HepG2 (cell line): Measurements from ENCODE around the gene METRNL. TPM values are rescaled to one million over a fixed set of nuclear protein-coding genes. Genes with fewer than 3 reads are reported as not detected.

ENCODE experiments used
- ARNTL ChIP-seq: sonication (generic); formaldehyde crosslinking; IDR thresholded peaks from 2 replicates; pipeline ENCODE4 v1.4.0; 2020; ENCODE audit warnings: mild to moderate bottlenecking, missing genetic modification reagents
- CHD4 ChIP-seq: fragments of 200-600 bp; sonication (generic); IDR thresholded peaks from 2 replicates; pipeline ENCODE4 v1.7.0; 2017; ENCODE audit warnings: mild to moderate bottlenecking, low read length, borderline replicate concordance
- DDIT3 ChIP-seq: sonication (generic); formaldehyde crosslinking; IDR thresholded peaks from 2 replicates; pipeline ENCODE4 v1.4.0; 2020; ENCODE audit warnings: mild to moderate bottlenecking, missing genetic modification reagents
- ETV6 ChIP-seq: sonication (generic); formaldehyde crosslinking; conservative IDR thresholded peaks from 2 replicates; pipeline ENCODE4 v1.4.0; 2020; ENCODE audit warnings: missing genetic modification reagents
- HNF4G ChIP-seq, 2 experiments: sonication (generic) in 1 of 2; formaldehyde crosslinking in 1 of 2; IDR thresholded peaks; 2 replicates each; pipeline versions ENCODE4 v1.4.0 to v1.6.1; 2011 to 2020; ENCODE audit warnings: borderline replicate concordance in 2 of 2, low read depth in 2 of 2, mild to moderate bottlenecking in 2 of 2, low read length in 1 of 2, missing genetic modification reagents in 1 of 2, moderate library complexity in 1 of 2
- KDM3A ChIP-seq: IDR thresholded peaks from 2 replicates; pipeline ENCODE4 v1.6.1; 2018; ENCODE audit warnings: low read depth, missing compliant biosample characterization
- MXI1 ChIP-seq: IDR thresholded peaks from 3 replicates; pipeline ENCODE4 v1.6.1; 2012; ENCODE audit warnings: low read depth, low read length, inconsistent platforms, borderline replicate concordance
- NFIB ChIP-seq: sonication (generic); formaldehyde crosslinking; IDR thresholded peaks from 2 replicates; pipeline ENCODE4 v1.9.0; 2021; ENCODE audit warnings: missing genetic modification reagents, mild to moderate bottlenecking, borderline replicate concordance
- NKX3-1 ChIP-seq: sonication (generic); formaldehyde crosslinking; IDR thresholded peaks from 2 replicates; pipeline ENCODE4 v1.5.0; 2020; ENCODE audit warnings: missing genetic modification reagents
- SMARCE1 ChIP-seq: fragments of 450-650 bp; IDR thresholded peaks from 2 replicates; pipeline ENCODE4 v1.6.1; 2017; ENCODE audit warnings: borderline replicate concordance
- SNAPC4 ChIP-seq: sonication (generic); formaldehyde crosslinking; IDR thresholded peaks from 2 replicates; pipeline ENCODE4 v1.4.0; 2020; ENCODE audit warnings: mild to moderate bottlenecking, missing genetic modification reagents
- SP1 ChIP-seq, 2 experiments: fragments of 450-650 bp in 1 of 2; sonication (generic) in 1 of 2; formaldehyde crosslinking in 1 of 2; IDR thresholded peaks; 2 replicates each; pipeline versions ENCODE4 v1.4.0 to v1.6.1; 2016 to 2020; ENCODE audit warnings: missing genetic modification reagents in 1 of 2
- SPEN ChIP-seq: sonication (generic); formaldehyde crosslinking; IDR thresholded peaks from 2 replicates; pipeline ENCODE4 v1.5.1; 2020; ENCODE audit warnings: low read depth, mild to moderate bottlenecking, missing genetic modification reagents
- STAT5B ChIP-seq: sonication (generic); formaldehyde crosslinking; IDR thresholded peaks from 2 replicates; pipeline ENCODE4 v1.4.0; 2020; ENCODE audit warnings: missing genetic modification reagents
- ZBTB43 ChIP-seq: sonication (generic); formaldehyde crosslinking; conservative IDR thresholded peaks from 2 replicates; pipeline ENCODE4 v1.4.0; 2020; ENCODE audit warnings: missing genetic modification reagents
- ZNF136 ChIP-seq: sonication (generic); formaldehyde crosslinking; IDR thresholded peaks from 2 replicates; pipeline ENCODE4 v1.8.1; 2022; ENCODE audit warnings: low read depth, mild to moderate bottlenecking, moderate library complexity, missing genetic modification reagents
- ZNF383 ChIP-seq: sonication (generic); formaldehyde crosslinking; IDR thresholded peaks from 2 replicates; pipeline ENCODE4 v1.4.0; 2020; ENCODE audit warnings: missing genetic modification reagents, mild to moderate bottlenecking, borderline replicate concordance
- ZNF556 ChIP-seq: sonication (generic); formaldehyde crosslinking; IDR thresholded peaks from 2 replicates; pipeline ENCODE4 v1.4.0; 2020; ENCODE audit warnings: mild to moderate bottlenecking, missing genetic modification reagents, borderline replicate concordance
- ZNF740 ChIP-seq: sonication (generic); formaldehyde crosslinking; IDR thresholded peaks from 2 replicates; pipeline ENCODE4 v1.4.0; 2020; ENCODE audit warnings: missing genetic modification reagents
- ZNF782 ChIP-seq: sonication (generic); formaldehyde crosslinking; IDR thresholded peaks from 2 replicates; pipeline ENCODE4 v1.4.0; 2020; ENCODE audit warnings: missing genetic modification reagents, mild to moderate bottlenecking, borderline replicate concordance
- polyA plus RNA-seq, 8 experiments: library from polyadenylated mRNA; depleted of rRNA in 3 of 8; stranded (reverse) in 7 of 8; unstranded in 1 of 8; fragments of >200 nt; fragmentation: Illumina TruSeq in 4 of 8; extraction: Trizol in 4 of 8; gene quantifications; 2 replicates each; pipeline versions ENCODE4 v1.2.1 to v1.2.3, GENCODE V29; 2011 to 2016; ENCODE audit warnings: low read depth in 4 of 8, missing spikeins in 1 of 8, mixed read lengths in 1 of 8; ENCODE audit not compliant: insufficient read depth in 1 of 8
- total RNA-seq, 5 experiments: library from RNA; depleted of rRNA; stranded (reverse); fragments of >200 nt; fragmentation: Illumina TruSeq; extraction: Trizol; gene quantifications; 2 replicates each; pipeline ENCODE4 v1.2.3, GENCODE V29; 2016; ENCODE audit warnings: low read depth in 1 of 5
- TF ChIP-seq, protein P1 (sequence below): sonication (generic); formaldehyde crosslinking; IDR thresholded peaks from 2 replicates; pipeline ENCODE4 v1.8.0; 2022; ENCODE audit warnings: mild to moderate bottlenecking, missing genetic modification reagents, moderate library complexity

METRNL gene
- total and polyA plus RNA-seq, 2 of the 13 experiments (the other 11 are each of a cell fraction or from before 2014, with no cell fraction given), result 0.66 to 0.84 TPM

DNA sequence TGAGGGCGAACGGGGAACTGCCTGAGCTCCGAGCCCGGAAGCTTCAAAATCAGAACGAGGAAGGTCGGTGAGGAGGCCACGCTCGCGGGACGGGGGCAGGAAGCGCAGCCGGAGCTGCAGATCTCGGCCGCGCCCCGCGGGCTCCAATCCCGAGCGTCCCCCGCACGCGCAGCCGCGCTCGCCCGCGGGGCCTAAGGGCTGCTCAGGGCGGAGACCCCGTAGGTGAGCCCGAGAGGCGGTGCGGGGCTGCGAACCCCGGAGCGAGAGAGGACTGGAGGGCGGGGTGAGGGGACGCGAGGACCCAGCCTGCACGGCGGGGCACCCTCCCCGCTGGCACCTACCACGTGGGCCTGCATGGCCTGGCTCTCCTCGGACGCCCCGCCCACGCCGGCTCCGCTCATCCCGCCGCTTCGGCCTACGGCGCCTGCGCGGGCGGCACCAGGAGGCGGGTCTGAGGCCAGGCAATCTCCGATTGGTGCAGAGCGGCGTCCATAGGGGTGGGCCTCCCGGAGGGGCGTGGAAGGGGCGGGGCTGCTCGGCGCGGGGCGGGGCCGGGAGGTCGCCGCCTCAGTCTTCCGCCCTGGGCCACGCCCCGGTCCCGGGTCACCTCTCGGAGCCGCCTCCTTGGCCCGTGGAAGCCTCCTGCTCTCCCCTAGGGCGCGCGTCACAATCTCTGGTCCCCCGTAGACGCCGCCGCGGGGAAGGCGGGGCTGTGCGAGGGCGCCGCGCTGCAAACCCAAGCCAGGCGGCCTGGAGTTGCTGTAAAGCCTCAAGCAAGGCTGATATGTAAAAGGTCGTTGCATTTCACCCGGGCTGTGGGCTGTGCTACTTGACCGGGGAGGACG is 27.8 kb upstream of the METRNL start (continued):
- TF ChIP-seq SNAPC4 (no peak), SP1 (IDR thresholded peaks at IDR 0.05) (peak; percentile 91), SP1 (CRISPR knock-in tag; IDR thresholded peaks at IDR 0.05) (peak; percentile 83), ZNF383 (CRISPR knock-in tag) (no peak), SPEN (peak; percentile 92), KDM3A (no peak), ZNF740 (no peak), CHD4 (no peak), ZNF556 (CRISPR knock-in tag) (peak; percentile 91; the same call in 1 of the 2 replicates), DDIT3 (CRISPR knock-in tag) (0 out of 2 replicates have a peak, but pooled peaks have one; percentile 35), ARNTL (CRISPR knock-in tag) (peak; percentile 94), SMARCE1 (no peak), ZNF782 (peak; percentile 86; the same call in 1 of the 2 replicates), ZBTB43 (CRISPR knock-in tag) (peak; percentile 93), NFIB (CRISPR knock-in tag) (no peak), ZNF136 (CRISPR knock-in tag) (no peak), ETV6 (peak; percentile 90; the same call in 1 of the 2 replicates), NKX3-1 (CRISPR knock-in tag) (peak; percentile 84), STAT5B (CRISPR knock-in tag) (no peak), MXI1 (peak; percentile 99; the same call in 2 of the 3 replicates), HNF4G (IDR thresholded peaks at IDR 0.05; ENCODE audit: borderline replicate concordance, low read depth, low read length) (no peak; the same call in 1 of the 2 replicates), HNF4G (CRISPR knock-in tag; IDR thresholded peaks at IDR 0.05; ENCODE audit: borderline replicate concordance, low read depth) (peak; percentile 55)
- TF ChIP-seq, protein P1, sequence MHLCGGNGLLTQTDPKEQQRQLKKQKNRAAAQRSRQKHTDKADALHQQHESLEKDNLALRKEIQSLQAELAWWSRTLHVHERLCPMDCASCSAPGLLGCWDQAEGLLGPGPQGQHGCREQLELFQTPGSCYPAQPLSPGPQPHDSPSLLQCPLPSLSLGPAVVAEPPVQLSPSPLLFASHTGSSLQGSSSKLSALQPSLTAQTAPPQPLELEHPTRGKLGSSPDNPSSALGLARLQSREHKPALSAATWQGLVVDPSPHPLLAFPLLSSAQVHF (CRISPR knock-in tag), result peak; percentile 91
